Loucy (cell line): Measurements from ENCODE around the gene LEUTX.

Source experiments
- H2AFZ ChIP-seq: fragments of 200-600 bp; sonication (generic); 2 replicates; pipeline ENCODE4 v1.6.0; 2016; ENCODE audit warnings: antibody characterized with exemption, mild to moderate bottlenecking, low read length, moderate library complexity
- H3F3A ChIP-seq: fragments of 200-600 bp; 2 replicates; pipeline ENCODE4 v1.6.0; 2016; ENCODE audit warnings: antibody characterized with exemption, low read depth, mild to moderate bottlenecking
- H3K27me3 ChIP-seq: fragments of 200-600 bp; sonication (generic); 2 replicates; pipeline ENCODE4 v1.6.1; 2014; ENCODE audit warnings: low read length, mild to moderate bottlenecking; ENCODE audit not compliant: insufficient read depth, poor library complexity, severe bottlenecking
- H3K36me3 ChIP-seq: fragments of 200-600 bp; sonication (generic); 2 replicates; pipeline ENCODE4 v1.6.1; 2016; ENCODE audit warnings: low read length; ENCODE audit not compliant: insufficient read depth
- H3K4me1 ChIP-seq: fragments of 200-600 bp; sonication (generic); 2 replicates; pipeline ENCODE4 v1.5.1; 2014; ENCODE audit warnings: low read length, mild to moderate bottlenecking; ENCODE audit not compliant: insufficient read depth, poor library complexity, severe bottlenecking
- H3K4me2 ChIP-seq: fragments of 200-600 bp; sonication (generic); 2 replicates; pipeline ENCODE4 v1.6.0; 2014; ENCODE audit warnings: antibody characterized with exemption, low read length, low read depth, mild to moderate bottlenecking; ENCODE audit not compliant: poor library complexity, severe bottlenecking
- H3K4me3 ChIP-seq: fragments of 200-600 bp; sonication (generic); 2 replicates; pipeline ENCODE4 v1.5.1; 2014; ENCODE audit warnings: low read length, mild to moderate bottlenecking, mixed read lengths; ENCODE audit not compliant: poor library complexity, severe bottlenecking
- H3K79me2 ChIP-seq: fragments of 200-600 bp; sonication (generic); 2 replicates; pipeline ENCODE4 v1.6.1; 2014; ENCODE audit warnings: low read length; ENCODE audit not compliant: insufficient read depth
- H3K9ac ChIP-seq: fragments of 200-600 bp; sonication (generic); 2 replicates; pipeline ENCODE4 v1.6.0; 2014; ENCODE audit warnings: mild to moderate bottlenecking, low read depth, low read length, moderate library complexity; ENCODE audit not compliant: poor library complexity, severe bottlenecking
- H3K9me2 ChIP-seq: fragments of 200-600 bp; sonication (generic); replicated peaks from 2 replicates; pipeline ENCODE4 v1.6.1; 2016; ENCODE audit warnings: low read depth, low read length, mixed read lengths
- H3K9me3 ChIP-seq: fragments of 200-600 bp; sonication (generic); 2 replicates; pipeline ENCODE4 v1.6.1; 2014; ENCODE audit warnings: mild to moderate bottlenecking, antibody characterized with exemption, low read length, low read depth; ENCODE audit not compliant: insufficient read depth
- H4K20me1 ChIP-seq: fragments of 200-600 bp; sonication (generic); 2 replicates; pipeline ENCODE4 v1.6.0; 2014; ENCODE audit warnings: antibody characterized with exemption, low read length, mild to moderate bottlenecking; ENCODE audit not compliant: insufficient read depth, poor library complexity, severe bottlenecking
- EZH2phosphoT487 ChIP-seq: fragments of 200-600 bp; IDR thresholded peaks from 2 replicates; pipeline ENCODE4 v1.6.1; 2018; ENCODE audit warnings: antibody characterized with exemption, mild to moderate bottlenecking, moderate library complexity, borderline replicate concordance
- TF ChIP-seq, protein P1 (sequence below): fragments of 200-600 bp; sonication (generic); conservative IDR thresholded peaks from 2 replicates; pipeline ENCODE4 v1.5.1; 2014; ENCODE audit warnings: mild to moderate bottlenecking, antibody characterized with exemption, low read length

LEUTX gene

DNA sequence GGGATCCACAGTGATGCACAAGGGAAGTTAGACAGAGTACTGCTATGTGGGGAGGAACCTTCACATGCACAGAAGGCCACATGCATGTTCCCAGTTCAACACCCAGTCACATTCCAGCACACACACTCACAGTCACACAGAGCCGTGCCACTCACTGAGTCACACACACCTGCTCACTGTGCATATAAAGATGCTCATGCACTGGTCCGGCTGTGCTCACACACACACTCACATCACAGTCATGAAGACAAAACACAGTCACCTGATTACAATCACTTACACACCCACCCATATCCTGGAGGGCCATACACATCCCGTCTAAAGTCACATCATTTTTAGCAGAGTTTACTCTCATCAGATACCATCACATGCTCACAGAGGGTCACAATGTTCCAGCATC lies 41.3 kb upstream of the LEUTX start:
- Histone ChIP-seq H3K27me3 (no peaks in the 10 kb centered on the region), H3K4me3 (no peak overlapping the region)

DNA sequence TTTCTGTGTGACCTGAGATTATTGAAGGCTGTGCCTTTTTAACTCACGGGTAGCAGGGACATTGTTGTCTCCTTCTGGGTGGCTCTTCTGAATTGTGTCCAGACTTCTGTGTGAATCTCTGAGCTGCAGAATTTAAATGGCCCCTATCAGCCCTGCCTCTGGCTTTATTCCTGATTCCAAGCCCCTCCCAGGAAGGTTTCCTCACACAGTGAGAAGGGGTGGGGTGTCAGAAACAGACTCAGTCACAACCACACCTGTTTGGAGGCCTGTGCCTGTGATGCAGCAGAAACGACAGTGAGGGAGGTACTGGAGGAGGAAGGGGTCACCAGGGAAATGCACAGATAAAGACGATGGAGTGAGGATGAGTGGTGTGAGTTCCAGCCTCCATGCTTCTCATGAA lies 40.8 kb upstream of the LEUTX start, which contains the start of gene CLC:
TSS of gene CLC (minus strand) at position 139 of the 400 bp plus-strand sequence. CDS start at position 62, 77 bp downstream.
- no peaks in the 10 kb centered on the region for H3K9me2 ChIP-seq
- no peaks in the 10 kb centered on the region for H3K36me3 ChIP-seq
- H4K20me1 ChIP-seq = no peaks in the 10 kb centered on the region
- no peaks in the 10 kb centered on the region for H3F3A ChIP-seq
- H3K79me2 ChIP-seq = no peaks in the 10 kb centered on the region
- no peak within 1 kb of the TSS for H2AFZ ChIP-seq
- H3K4me2 ChIP-seq = no peak within 1 kb of the TSS
- no peaks in the 10 kb centered on the region for H3K27me3 ChIP-seq
- H3K4me1 ChIP-seq = no peaks in the 10 kb centered on the region
- no peaks in the 10 kb centered on the region for H3K9me3 ChIP-seq
- no peak within 1 kb of the TSS for H3K4me3 ChIP-seq
- H3K9ac ChIP-seq = no peak within 1 kb of the TSS
- TF ChIP-seq, protein P1, sequence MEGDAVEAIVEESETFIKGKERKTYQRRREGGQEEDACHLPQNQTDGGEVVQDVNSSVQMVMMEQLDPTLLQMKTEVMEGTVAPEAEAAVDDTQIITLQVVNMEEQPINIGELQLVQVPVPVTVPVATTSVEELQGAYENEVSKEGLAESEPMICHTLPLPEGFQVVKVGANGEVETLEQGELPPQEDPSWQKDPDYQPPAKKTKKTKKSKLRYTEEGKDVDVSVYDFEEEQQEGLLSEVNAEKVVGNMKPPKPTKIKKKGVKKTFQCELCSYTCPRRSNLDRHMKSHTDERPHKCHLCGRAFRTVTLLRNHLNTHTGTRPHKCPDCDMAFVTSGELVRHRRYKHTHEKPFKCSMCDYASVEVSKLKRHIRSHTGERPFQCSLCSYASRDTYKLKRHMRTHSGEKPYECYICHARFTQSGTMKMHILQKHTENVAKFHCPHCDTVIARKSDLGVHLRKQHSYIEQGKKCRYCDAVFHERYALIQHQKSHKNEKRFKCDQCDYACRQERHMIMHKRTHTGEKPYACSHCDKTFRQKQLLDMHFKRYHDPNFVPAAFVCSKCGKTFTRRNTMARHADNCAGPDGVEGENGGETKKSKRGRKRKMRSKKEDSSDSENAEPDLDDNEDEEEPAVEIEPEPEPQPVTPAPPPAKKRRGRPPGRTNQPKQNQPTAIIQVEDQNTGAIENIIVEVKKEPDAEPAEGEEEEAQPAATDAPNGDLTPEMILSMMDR = no peak
- TF ChIP-seq EZH2phosphoT487 = no peak

More for the DNA sequence above, 41.3 kb upstream of the LEUTX start:
- TF ChIP-seq, protein P1 = no peak
- TF ChIP-seq EZH2phosphoT487 = no peak
- no peaks in the 10 kb centered on the region for H3K4me1 ChIP-seq
- H3K9me2 ChIP-seq = no peaks in the 10 kb centered on the region
- H2AFZ ChIP-seq = no peak overlapping the region
- no peaks in the 10 kb centered on the region for H3K9me3 ChIP-seq
- no peaks in the 10 kb centered on the region for H3K36me3 ChIP-seq
- no peaks in the 10 kb centered on the region for H4K20me1 ChIP-seq
- no peak overlapping the region for H3K4me2 ChIP-seq
- H3K9ac ChIP-seq = no peak overlapping the region
- no peaks in the 10 kb centered on the region for H3K79me2 ChIP-seq
- H3F3A ChIP-seq = no peaks in the 10 kb centered on the region

DNA sequence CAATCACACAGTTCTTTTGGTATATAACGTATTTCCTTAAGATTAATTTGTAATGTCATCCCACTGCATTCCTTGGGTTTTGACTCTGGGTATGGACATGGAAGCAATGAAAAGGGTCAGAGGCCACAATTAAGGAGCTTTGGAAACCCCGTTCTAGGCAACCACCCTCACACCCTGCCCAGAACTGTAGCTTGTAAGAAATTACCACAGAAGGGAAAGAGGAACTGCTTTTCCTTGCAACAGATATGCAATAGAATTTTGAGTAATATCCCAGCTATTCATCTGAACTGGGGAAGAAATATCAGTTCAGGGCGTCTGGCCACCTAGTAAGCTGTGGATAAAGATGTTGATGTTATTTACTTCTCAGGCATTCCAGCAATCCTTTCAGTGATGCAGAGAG lies 39.8 kb upstream of the LEUTX start:
- Histone ChIP-seq H3K4me2 (no peak overlapping the region), H3F3A (no peaks in the 10 kb centered on the region), H3K79me2 (no peaks in the 10 kb centered on the region), H3K27me3 (no peaks in the 10 kb centered on the region), H4K20me1 (no peaks in the 10 kb centered on the region), H3K4me1 (no peaks in the 10 kb centered on the region), H2AFZ (no peak overlapping the region), H3K9ac (no peak overlapping the region), H3K4me3 (no peak overlapping the region), H3K36me3 (no peaks in the 10 kb centered on the region), H3K9me2 (no peaks in the 10 kb centered on the region), H3K9me3 (no peaks in the 10 kb centered on the region)
- TF ChIP-seq, protein P1 = no peak
- TF ChIP-seq EZH2phosphoT487 = no peak
